Mesenchymal stem cell (in vitro differentiated cells and primary cell): Measurements from ENCODE around the gene ANO6.

Source experiments
- DNase-seq: peaks from one replicate; pipeline ENCODE4 v3.0.0-alpha.2; 2013
- H2AFZ ChIP-seq: one replicate; pipeline ENCODE4 v1.6.1; 2013; ENCODE audit warnings: low read depth, mild to moderate bottlenecking, control low read depth, inconsistent platforms, low read length, moderate library complexity
- H2AK5ac ChIP-seq: 2 replicates; pipeline ENCODE4 v1.6.1; 2013; ENCODE audit warnings: low read length, moderate library complexity, mild to moderate bottlenecking, inconsistent platforms; ENCODE audit not compliant: severe bottlenecking
- H2BK120ac ChIP-seq: one replicate; pipeline ENCODE4 v1.6.1; 2013; ENCODE audit warnings: low read depth, mild to moderate bottlenecking, inconsistent platforms, low read length, moderate library complexity
- H2BK12ac ChIP-seq, 2 experiments: one replicate each; pipeline ENCODE4 v1.6.1; 2013; ENCODE audit warnings: inconsistent platforms in 2 of 2, low read length in 2 of 2, mild to moderate bottlenecking in 2 of 2, moderate library complexity in 2 of 2, control low read depth in 1 of 2
- H2BK15ac ChIP-seq: one replicate; pipeline ENCODE4 v1.6.1; 2013; ENCODE audit warnings: mild to moderate bottlenecking, low read depth, inconsistent platforms; ENCODE audit not compliant: poor library complexity, severe bottlenecking
- H2BK5ac ChIP-seq: 2 replicates; pipeline ENCODE4 v1.6.1; 2013; ENCODE audit warnings: low read depth, mild to moderate bottlenecking, low read length, control low read depth, inconsistent platforms; ENCODE audit not compliant: poor library complexity, severe bottlenecking
- H3K14ac ChIP-seq, 2 experiments: one replicate each; pipeline ENCODE4 v1.6.1; 2013; ENCODE audit warnings: inconsistent platforms in 2 of 2, low read length in 2 of 2, control low read depth in 1 of 2, mild to moderate bottlenecking in 1 of 2, moderate library complexity in 1 of 2
- H3K18ac ChIP-seq, 2 experiments: one replicate each; pipeline ENCODE4 v1.6.1; 2013; ENCODE audit warnings: inconsistent platforms in 2 of 2, low read length in 2 of 2, control low read depth in 1 of 2, low read depth in 1 of 2, mild to moderate bottlenecking in 1 of 2
- H3K23ac ChIP-seq, 2 experiments: one replicate each; pipeline ENCODE4 v1.6.1; 2013; ENCODE audit warnings: inconsistent platforms in 2 of 2, low read length in 2 of 2, mild to moderate bottlenecking in 2 of 2, moderate library complexity in 2 of 2, control low read depth in 1 of 2
- H3K27ac ChIP-seq: 2 replicates; pipeline ENCODE4 v1.5.1; 2013; ENCODE audit warnings: mild to moderate bottlenecking, moderate library complexity, low read length, control low read depth, inconsistent platforms; ENCODE audit not compliant: poor library complexity, severe bottlenecking
- H3K27me3 ChIP-seq, 2 experiments: 2 replicates each; pipeline versions ENCODE4 v1.6.1 to v1.7.0; 2013; ENCODE audit warnings: low read length in 2 of 2, mild to moderate bottlenecking in 2 of 2, moderate library complexity in 2 of 2, control low read depth in 1 of 2, inconsistent platforms in 1 of 2; ENCODE audit not compliant: control insufficient read depth in 1 of 2, insufficient read depth in 1 of 2
- H3K36me3 ChIP-seq, 2 experiments: 2 replicates each; pipeline versions ENCODE4 v1.6.1 to v1.7.0; 2013; ENCODE audit warnings: low read length in 2 of 2, control low read depth in 1 of 2, inconsistent platforms in 1 of 2, low read depth in 1 of 2, mild to moderate bottlenecking in 1 of 2; ENCODE audit not compliant: insufficient read depth in 2 of 2, control insufficient read depth in 1 of 2
- H3K4ac ChIP-seq, 2 experiments: one replicate each; pipeline ENCODE4 v1.6.1; 2013; ENCODE audit warnings: inconsistent platforms in 2 of 2, low read length in 2 of 2, mild to moderate bottlenecking in 2 of 2, moderate library complexity in 2 of 2, control low read depth in 1 of 2, low read depth in 1 of 2
- H3K4me1 ChIP-seq: 2 replicates; pipeline ENCODE4 v1.6.1; 2013; ENCODE audit warnings: low read depth, low read length, control low read depth; ENCODE audit not compliant: control insufficient read depth, insufficient read depth
- H3K4me2 ChIP-seq: 2 replicates; pipeline ENCODE4 v1.6.1; 2013; ENCODE audit warnings: low read length, mild to moderate bottlenecking, inconsistent platforms; ENCODE audit not compliant: poor library complexity, severe bottlenecking
- H3K4me3 ChIP-seq, 2 experiments: 2 replicates each; pipeline versions ENCODE4 v1.5.1 to v1.7.0; 2013; ENCODE audit warnings: low read length in 2 of 2, mild to moderate bottlenecking in 2 of 2, control low read depth in 1 of 2, low read depth in 1 of 2; ENCODE audit not compliant: insufficient read depth in 1 of 2
- H3K79me1 ChIP-seq: replicated peaks from 2 replicates; pipeline ENCODE4 v1.6.1; 2013; ENCODE audit warnings: mild to moderate bottlenecking, control low read depth, low read length, inconsistent platforms; ENCODE audit not compliant: poor library complexity, severe bottlenecking
- H3K9ac ChIP-seq: 2 replicates; pipeline ENCODE4 v1.7.0; 2013; ENCODE audit warnings: mild to moderate bottlenecking, low read length, moderate library complexity
- H3K9me3 ChIP-seq: 2 replicates; pipeline ENCODE4 v1.7.0; 2013; ENCODE audit warnings: mild to moderate bottlenecking, low read length; ENCODE audit not compliant: control insufficient read depth
- H4K8ac ChIP-seq: one replicate; pipeline ENCODE4 v1.6.1; 2013; ENCODE audit warnings: inconsistent platforms, mild to moderate bottlenecking, low read length, moderate library complexity
- H4K91ac ChIP-seq: one replicate; pipeline ENCODE4 v1.6.1; 2013; ENCODE audit warnings: mild to moderate bottlenecking, low read length, inconsistent platforms
- WGBS: methylation state at CpG from one replicate; pipeline ENCODE4 v1.1.7; 2013; ENCODE audit warnings: mixed read lengths; 5-methylcytosine and 5-hydroxymethylcytosine counted together

ANO6 gene

DNA sequence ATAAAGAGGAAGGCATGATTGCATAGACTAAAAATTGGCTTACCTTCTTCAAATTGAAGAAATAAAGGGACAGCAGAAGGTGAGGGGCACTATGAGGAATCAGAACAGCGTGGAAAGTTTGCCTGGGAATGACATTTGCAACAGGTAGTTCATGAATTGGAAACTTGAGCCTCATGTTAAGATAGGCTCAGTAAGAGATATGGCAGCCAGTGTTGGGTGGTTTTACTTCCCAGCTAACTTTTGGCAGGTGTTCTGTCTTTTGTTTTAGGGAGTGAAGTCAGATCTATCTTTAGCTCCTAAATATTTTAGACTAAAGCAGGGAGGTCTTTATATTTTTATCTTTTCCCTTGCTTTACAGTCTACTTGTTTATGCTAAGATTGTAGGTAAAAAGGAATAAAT, 122.4 kb downstream of the ANO6 start:
- Histone ChIP-seq H3K23ac (no peak overlapping the region), H3K14ac (no peak overlapping the region), H2BK12ac (no peak overlapping the region), H4K8ac (no peak overlapping the region), H3K18ac (no peak overlapping the region), H3K79me1 (peaks cover 13% of the 10 kb centered on the region), H4K91ac (no peak overlapping the region), H3K4me3 (no peak overlapping the region), H3K4me2 (no peak overlapping the region), H3K9me3 (no peaks in the 10 kb centered on the region), H2AFZ (no peak overlapping the region), H2BK120ac (no peak overlapping the region), H3K27ac (no peak overlapping the region), H3K4ac (no peak overlapping the region), H3K4me1 (peaks cover 2% of the 10 kb centered on the region), H3K27me3 (no peaks in the 10 kb centered on the region), H2AK5ac (no peak overlapping the region), H2BK5ac (no peak overlapping the region), H2BK15ac (no peak overlapping the region), H3K9ac (no peak overlapping the region), H3K36me3 (peaks cover 0 to 4% of the 10 kb centered on the region in 2 experiments)
- no peak for DNase-seq
- WGBS, result 100% methylated on average over 1 of the region's 1 CpG

DNA sequence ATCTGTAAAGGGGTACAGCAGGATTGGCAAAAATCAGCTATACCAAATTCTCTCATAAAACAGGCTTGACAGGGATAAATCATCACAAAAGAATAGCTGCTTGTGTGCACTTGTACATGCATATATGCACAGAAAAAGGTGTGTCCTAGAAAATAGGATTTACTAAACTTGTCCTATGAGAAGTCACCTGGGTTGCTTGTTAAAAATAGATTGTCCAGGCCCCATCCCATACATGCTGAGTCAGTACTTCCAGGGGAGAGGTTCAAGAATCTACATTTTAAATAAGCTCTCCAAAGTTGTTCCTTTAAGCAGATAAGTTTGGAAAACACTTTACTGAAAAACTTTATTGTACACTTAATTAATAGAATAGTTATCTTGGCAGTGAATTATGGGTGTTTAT, 123.1 kb downstream of the ANO6 start:
- peaks cover 5% of the 10 kb centered on the region for H3K4me1 ChIP-seq
- no peak overlapping the region for H2BK120ac ChIP-seq
- H3K79me1 ChIP-seq, result peaks cover 15% of the 10 kb centered on the region
- H2AFZ ChIP-seq, result no peak overlapping the region
- no peaks in the 10 kb centered on the region for H3K27me3 ChIP-seq
- no peak overlapping the region for H2BK12ac ChIP-seq
- H3K14ac ChIP-seq, result no peak overlapping the region
- no peak overlapping the region for H2AK5ac ChIP-seq
- H3K36me3 ChIP-seq, result no peaks in the 10 kb centered on the region
- no peak overlapping the region for H3K9ac ChIP-seq
- no peak for DNase-seq
- no peak overlapping the region for H3K18ac ChIP-seq
- no peak overlapping the region for H4K91ac ChIP-seq
- no peak overlapping the region for H2BK5ac ChIP-seq
- no peak overlapping the region for H3K27ac ChIP-seq
- no peak overlapping the region for H3K4me3 ChIP-seq
- H3K4ac ChIP-seq, result peak overlapping the region in 1 of 2 experiments; percentile 75
- H2BK15ac ChIP-seq, result no peak overlapping the region
- no peak overlapping the region for H3K4me2 ChIP-seq
- no peak overlapping the region for H4K8ac ChIP-seq
- no peak overlapping the region for H3K23ac ChIP-seq
- H3K9me3 ChIP-seq, result no peaks in the 10 kb centered on the region

- Histone ChIP-seq H2AFZ (no peak overlapping the region), H3K18ac (no peak overlapping the region), H4K91ac (no peak overlapping the region), H3K4me1 (peaks cover 4% of the 10 kb centered on the region), H2BK12ac (no peak overlapping the region), H3K14ac (no peak overlapping the region), H2BK15ac (no peak overlapping the region), H2AK5ac (no peak overlapping the region), H3K27me3 (no peaks in the 10 kb centered on the region), H3K23ac (no peak overlapping the region), H3K79me1 (peaks cover 27% of the 10 kb centered on the region), H3K4me3 (no peak overlapping the region), H3K9ac (no peak overlapping the region), H4K8ac (no peak overlapping the region), H3K9me3 (no peaks in the 10 kb centered on the region), H3K27ac (no peak overlapping the region), H2BK120ac (no peak overlapping the region), H3K36me3 (peaks cover 0 to 11% of the 10 kb centered on the region in 2 experiments), H3K4ac (no peak overlapping the region), H3K4me2 (no peak overlapping the region), H2BK5ac (no peak overlapping the region)
- no peak for DNase-seq
- WGBS, result 96% methylated on average over 3 of the region's 3 CpGs
Observed at GRCh38 chr12:45342171-45342570, 126.3 kb downstream of the ANO6 start.

DNA sequence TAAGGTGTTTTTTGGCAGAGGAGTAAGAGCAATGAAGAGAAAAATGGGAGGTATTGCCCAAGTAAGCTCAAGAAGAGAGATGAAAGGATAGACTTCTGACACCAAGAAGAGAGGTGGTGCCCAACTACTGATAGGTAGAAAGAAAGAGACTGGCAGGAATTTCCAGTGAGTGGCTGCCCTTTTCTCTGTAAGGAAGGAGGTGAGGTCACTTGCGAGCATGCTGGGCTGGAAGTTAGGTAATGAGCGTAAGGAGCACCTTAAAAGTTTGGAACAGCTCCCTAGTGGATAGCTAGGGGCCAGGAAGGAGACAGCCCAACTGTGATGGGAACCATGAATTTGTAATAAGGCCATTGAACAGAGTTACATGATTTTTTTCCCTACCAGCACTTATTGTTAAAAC, 127.0 kb downstream of the ANO6 start:
- H2BK120ac ChIP-seq, result no peak overlapping the region
- H3K4me3 ChIP-seq, result no peak overlapping the region
- no peaks in the 10 kb centered on the region for H3K9me3 ChIP-seq
- 92% methylated on average over 2 of the region's 2 CpGs for WGBS
- H3K4me1 ChIP-seq, result peaks cover 4% of the 10 kb centered on the region
- H3K27me3 ChIP-seq, result no peaks in the 10 kb centered on the region
- peaks cover 0 to 16% of the 10 kb centered on the region in 2 experiments for H3K36me3 ChIP-seq
- peaks cover 27% of the 10 kb centered on the region for H3K79me1 ChIP-seq
- H3K9ac ChIP-seq, result no peak overlapping the region
- H2BK15ac ChIP-seq, result no peak overlapping the region
- no peak overlapping the region for H2BK5ac ChIP-seq
- H3K23ac ChIP-seq, result no peak overlapping the region
- no peak for DNase-seq
- no peak overlapping the region for H3K4me2 ChIP-seq
- no peak overlapping the region for H3K4ac ChIP-seq
- H3K18ac ChIP-seq, result no peak overlapping the region
- no peak overlapping the region for H4K8ac ChIP-seq
- no peak overlapping the region for H2BK12ac ChIP-seq
- H3K27ac ChIP-seq, result no peak overlapping the region
- no peak overlapping the region for H2AFZ ChIP-seq
- no peak overlapping the region for H3K14ac ChIP-seq
- H4K91ac ChIP-seq, result no peak overlapping the region
- no peak overlapping the region for H2AK5ac ChIP-seq
